GM18867 (cell line): ENCODE data around the gene APPBP2.
"Not testable (repeated sequence)": the region's sequence is repeated elsewhere in the genome, so short reads cannot be mapped to it uniquely, and the experiment has no call there.

ENCODE experiments used
- ATAC-seq: cut with Tn5 transposase; IDR thresholded peaks from one replicate; pipeline ENCODE4 v1.9.1; 2021; ENCODE audit warnings: mild to moderate bottlenecking, moderate library complexity; ENCODE audit not compliant: unreplicated experiment

Gene APPBP2

DNA sequence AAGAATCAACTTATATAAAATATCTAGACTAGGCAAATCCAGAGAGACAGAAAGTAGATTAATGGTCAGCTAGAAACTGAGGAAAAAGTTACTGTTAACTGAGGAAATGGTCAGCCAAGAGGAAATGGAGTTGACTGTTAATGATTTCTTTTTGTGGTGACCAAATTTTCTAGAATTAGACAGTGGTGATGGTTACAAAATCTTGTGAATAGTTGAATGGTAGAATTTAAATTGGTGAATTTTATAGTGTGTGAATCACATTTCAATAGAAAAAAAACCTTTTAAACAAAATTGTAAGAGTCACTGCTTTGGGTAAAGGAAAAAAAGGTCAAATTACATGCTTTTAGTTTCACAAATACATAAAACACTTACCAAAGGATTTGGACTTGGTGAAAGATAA, 30.0 kb downstream of the APPBP2 start:
- ATAC-seq = no peak

DNA sequence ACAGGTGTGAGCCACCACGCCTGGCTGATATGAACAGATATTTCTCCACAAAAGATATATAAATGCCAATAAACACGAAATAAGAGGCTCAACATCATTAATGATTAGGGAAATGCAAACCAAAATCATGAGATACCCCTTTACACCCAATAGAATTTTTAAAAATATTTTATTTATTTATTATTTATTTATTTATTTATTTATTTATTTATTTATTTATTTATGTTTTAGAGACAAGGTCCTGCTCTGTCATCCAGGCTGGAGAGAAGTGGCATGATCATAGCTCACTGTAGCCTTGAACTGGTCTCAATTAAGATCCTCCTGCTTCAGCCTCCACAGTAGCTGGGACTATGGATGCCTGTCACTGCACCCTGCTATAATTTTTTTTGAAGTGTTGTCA, 30.8 kb downstream of the APPBP2 start:
- ATAC-seq = no peak

DNA sequence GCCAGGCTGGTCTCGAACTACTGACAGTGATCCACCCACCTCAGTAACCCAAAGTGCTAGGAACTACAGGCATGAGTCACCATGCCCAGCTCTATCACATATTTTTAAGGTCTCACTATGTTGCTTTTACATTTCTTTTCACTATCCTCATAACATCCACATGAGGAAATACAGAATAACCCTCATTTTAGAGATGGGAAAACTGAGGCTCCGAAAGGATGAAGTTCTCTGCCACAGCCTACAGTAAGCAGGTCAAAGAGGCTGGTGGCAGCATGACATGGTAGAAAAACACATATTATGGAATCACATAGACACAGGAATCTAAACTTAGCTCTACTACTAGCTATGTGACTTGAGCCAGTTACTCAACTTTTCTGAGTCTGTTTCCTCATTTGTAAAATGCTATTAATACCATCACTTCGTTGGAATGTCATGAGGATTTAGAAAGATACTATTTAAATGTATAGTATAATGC, 32.2 kb downstream of the APPBP2 start:
- ATAC-seq = no peak

DNA sequence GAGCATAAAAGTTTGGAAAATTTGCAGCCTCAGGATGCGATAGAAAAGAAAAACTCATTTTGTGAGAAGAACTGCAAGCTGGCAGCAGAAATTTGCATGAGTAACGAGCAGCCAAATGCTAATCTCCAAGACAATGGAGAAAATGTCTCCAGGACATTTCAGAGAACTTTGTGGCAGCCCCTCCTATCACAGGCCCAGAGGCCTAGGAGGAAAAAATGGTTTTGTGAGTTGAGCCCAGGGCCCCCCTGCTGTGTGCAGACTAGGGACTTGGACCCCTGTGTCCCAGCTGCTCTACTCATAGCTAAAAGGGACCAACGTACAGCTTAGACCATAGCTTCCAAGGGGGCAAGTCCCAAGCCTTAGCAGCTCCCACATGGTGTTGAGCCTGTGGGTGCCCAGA, 34.3 kb downstream of the APPBP2 start:
- ATAC-seq = no peak

DNA sequence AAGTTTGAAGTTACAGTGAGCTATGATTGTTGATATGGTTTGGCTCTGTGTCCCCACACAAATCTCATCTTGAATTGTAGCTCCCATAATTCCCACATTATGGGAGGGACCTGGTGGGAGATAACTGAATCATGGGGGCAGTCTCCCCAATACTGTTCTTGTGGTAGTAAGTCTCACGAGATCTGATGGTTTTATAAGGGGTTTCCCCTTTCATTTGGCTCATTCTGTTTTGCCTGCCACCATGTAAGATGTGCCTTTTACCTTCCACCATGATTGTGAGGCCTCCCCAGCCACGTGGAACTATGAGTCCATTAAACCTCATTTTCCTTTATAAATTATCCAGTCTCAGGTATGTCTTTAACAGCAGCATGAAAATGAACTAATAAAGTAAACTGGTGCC, 35.4 kb downstream of the APPBP2 start:
- ATAC-seq = not testable (repeated sequence)

DNA sequence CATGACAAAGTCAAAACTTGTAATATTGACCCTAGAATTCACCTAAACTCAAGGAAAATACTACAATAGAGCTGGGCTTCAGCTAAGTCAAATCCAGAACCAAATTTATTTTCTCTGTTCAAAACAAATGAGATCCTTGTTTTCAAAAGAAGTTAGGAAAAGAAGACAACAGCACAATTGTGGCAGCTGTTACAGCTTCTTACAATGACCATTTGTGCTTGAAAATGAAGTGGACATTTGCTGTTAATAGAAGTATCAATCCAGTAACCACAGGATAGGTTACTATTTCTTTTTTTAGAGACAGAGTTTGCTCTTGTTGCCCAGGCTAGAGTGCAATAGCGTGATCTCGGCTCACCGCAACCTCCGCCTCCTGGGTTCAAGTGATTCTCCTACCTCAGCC, 44.4 kb downstream of the APPBP2 start:
- no peak for ATAC-seq

DNA sequence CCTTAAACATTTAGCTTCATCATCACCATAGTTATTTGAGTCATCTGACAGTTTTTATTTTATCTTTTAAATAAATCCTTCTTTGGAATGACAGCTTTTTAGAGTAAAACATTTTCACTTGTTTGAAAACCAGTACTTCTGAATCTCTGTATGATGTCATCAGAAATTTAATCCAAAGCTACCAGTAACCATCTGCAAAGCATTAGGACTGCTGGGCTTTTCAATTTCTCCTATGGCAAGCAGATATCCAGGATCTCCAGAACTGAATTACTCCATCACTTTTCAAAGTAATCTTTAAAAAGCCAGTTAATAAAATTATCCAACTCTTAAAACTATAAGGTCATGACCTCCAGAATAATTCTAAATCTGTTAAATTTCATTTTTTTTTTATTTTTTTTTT, 52.3 kb downstream of the APPBP2 start:
- ATAC-seq = no peak

DNA sequence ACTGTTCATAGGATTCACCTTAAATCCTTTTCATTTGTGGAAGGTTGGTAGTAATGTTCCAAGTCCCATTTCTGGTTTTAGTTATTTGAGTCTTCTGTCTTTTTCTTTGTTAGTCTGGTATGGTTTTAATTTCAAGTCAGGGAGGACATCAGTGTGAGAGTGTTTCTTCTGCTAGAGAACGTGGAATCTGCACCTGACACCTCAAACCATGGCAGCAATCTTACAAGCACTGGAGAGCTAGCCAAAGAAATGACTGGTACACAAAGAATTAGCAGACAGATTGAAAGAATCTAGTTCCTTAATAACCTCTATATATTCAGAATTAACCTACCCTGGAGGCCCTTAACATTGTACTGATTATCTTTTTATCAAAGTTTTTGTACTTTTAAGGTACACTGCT, 53.6 kb downstream of the APPBP2 start:
- ATAC-seq = no peak

DNA sequence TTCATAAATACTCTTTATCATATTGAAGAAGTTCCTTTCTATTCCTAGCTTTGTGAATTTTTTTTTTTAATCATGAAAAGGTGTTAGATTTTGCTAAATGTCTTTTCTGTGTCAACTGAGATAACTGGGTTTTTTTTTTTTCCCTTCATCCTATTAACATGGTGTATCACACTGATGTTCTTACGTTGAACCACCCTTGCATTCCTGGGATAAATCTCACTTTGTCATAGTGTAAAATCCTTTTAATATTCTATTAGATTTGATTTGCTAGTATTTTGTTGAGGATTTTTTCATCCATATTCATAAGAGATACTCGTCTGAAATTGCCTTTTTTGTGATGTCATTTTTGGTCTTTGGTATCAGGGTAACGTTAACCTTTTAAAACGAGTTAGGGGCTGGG, 54.6 kb downstream of the APPBP2 start:
- ATAC-seq = no peak

DNA sequence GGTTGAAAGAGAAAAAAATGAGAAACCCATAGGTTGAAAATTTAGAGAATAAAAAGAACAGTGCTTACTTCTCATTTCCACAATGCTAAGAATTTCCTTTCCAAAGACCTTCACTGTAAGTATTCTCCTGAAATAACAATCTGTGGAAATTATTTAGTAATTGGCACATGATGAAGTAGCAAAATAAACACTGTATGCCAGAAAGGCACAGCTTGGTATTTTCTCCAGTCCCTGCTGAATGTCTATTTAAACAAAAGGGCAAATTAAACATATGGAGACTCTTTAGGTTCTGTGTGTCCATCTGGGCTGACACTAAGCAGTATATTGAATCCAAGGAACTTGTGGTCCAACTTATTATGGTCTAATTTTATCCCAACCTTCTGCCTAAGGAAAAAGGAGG, 57.7 kb downstream of the APPBP2 start:
- ATAC-seq = no peak

DNA sequence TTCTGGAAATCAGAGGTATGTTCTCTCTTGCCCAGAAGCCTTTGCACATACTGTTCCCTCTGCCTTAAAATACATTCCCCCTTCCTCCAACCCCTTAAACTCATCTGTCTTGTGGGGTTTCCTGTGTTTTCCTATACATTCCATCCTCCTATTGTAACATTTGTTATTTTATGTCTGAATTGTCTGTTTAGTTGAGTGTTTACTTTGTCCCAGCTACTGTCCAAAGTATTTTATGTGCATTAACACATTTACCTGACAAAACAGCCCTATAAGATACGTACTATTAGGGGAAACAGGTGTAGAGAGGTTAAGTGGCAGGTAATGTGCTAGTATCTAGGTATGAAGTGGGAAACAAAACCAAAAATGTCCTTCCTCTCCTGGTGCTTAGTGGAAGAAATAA, 61.7 kb downstream of the APPBP2 start:
- no peak for ATAC-seq

DNA sequence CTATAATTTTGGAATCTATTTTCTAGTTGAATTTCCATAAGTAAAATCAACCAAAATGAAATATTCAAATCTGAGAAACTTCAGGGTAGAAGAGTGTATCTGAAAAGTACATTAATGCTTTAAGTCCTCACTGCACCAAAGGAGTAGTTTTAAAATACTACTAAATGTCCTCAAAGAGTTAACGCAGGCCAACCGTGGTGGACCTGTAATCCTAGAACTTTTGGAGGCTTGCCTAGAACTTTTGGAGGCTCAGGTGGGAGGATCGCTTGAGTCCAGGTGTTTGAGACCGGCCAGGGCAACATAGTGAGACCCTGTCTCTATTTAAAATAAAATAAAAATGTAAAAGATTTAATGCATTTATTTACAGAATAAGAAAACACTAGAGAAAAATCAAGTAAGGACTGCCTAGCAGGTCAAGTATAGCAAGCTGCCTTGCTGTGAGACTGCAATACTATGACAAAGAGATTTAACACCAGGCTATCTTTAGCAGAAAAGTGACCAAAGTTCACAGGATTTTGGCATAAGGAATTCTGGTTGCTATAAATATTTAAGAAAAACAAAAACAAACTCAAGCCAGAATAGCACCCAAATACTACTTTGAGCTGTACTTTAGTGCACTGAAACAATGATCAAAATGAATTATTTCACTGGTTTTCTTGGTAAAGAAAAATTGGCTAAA, 62.7 kb downstream of the APPBP2 start:
- no peak for ATAC-seq

DNA sequence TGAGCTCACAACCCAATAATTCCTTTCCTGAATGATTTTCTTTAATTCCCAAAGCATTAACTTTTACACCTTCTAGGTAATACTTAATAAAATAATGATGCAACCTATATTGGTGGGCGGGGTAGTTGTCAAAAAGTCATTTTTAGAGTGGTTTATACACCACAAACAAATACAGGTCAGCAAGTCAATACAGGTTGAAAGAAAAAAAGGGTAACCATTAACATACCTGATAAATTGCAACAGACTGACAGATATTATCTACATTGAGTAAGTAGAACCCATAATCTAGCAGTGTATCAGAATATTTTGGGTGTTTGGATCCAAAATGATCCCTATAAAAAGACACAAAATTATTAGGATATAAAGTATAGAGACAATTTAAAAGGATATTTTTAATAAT, 64.5 kb downstream of the APPBP2 start:
- ATAC-seq = no peak

DNA sequence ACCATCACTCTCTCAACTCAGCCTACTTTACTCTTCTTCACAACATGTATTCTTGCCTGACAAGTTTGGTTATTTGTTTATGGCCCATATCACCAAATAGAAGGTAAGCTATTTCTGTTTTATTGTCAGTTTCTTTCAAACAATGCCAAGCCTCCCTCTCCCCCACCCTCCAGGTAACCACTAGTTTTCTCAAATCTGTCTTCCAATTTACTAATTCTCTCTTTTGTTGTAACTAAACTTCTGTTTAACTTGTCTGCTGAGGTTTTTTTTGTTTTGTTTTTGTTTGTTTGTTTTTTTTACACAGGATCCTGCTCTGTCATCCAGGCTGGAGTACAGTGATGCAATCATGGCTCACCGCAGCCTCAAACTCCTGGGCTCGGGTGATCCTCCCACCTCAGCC, 68.9 kb downstream of the APPBP2 start:
- no peak for ATAC-seq

DNA sequence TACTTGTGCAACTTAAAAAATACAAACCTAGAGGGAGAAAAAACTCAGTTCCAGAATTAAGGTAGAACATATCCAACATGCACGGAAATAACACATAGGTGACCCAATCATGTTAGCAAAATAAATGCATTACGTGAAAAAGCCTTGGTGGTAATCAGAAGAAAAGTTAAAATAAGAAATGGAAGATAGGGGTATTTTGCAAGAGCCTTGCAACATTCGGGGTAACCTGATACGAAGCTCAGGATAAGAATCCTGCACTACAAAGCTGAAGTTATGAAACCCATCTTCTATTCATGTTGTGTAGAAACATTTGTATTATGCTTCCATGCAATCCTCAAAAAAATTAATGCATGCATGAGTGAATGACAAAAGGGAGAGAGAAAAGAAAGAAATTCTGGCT, 70.7 kb downstream of the APPBP2 start:
- ATAC-seq = no peak

DNA sequence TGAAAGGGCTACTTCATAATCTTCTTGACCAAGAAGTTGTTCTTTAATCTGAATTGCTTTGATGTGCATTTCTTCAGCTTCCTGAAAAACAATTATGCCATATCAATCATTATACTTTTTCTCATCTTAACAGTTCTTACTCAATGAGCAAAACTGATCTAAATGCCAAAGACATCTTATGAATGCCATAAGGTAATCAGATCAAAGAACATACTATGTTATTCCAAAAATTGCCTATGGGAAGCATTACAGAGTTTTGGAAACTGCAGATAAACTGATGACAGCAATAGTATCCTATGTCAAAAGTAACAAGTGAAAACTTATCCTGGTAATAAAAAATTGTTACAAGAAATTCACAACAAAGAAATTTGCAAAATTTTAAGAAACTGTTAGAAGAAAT, 74.1 kb downstream of the APPBP2 start:
- no peak for ATAC-seq

DNA sequence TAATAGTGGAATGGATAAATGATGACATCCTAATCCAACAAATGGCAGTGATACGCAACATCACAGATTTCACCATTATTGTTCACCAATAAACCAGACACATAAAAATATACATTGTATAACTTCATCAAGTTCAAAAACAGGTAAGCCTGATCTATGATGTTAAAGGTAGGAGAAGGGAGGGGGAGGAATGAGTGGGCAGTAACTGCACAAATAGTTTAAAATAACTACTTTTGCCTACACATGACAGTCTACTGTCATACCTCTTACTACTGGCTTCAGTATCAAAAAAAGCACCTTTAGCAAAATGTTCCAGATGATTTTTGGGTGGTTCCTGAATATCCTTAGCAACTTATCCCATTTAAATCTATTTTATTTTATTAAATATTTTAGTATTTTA, 75.0 kb downstream of the APPBP2 start:
- no peak for ATAC-seq

DNA sequence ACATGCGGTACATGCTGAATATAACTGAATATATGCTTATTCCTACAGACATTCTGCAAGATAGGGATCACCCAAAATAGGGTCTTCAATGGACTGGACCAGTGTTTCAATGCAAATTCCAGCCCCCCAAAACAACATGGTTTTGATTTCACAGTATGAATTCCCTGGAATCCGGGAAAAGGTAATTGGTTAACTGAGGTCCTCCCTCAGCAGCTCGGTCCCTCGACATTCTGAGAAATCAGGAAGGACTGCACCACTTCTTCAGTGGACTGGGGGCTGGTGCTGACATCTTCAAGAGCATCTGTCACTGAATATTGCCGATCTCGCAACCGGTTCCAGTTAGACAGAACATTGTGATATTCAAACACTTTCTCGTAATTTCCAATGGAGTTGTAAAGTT, 78.7 kb downstream of the APPBP2 start:
- no peak for ATAC-seq

DNA sequence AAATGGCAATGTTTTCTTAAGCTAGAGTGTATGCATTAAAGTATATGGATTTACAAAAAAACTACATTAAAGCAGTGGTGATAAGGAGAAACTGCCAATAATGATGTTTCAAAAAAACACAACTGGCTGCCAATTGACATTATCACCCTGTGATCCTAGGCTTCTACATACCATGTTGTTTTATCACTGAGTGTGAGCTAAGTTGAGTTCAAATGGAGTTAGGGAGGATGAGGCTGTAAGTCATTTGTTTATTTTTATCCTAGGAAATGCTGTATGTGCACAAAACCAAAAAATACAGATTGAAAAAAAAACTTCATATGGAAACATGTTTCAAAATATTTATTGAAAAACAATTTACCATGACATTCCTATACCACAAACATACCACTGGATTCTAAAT, 80.9 kb downstream of the APPBP2 start:
- no peak for ATAC-seq

DNA sequence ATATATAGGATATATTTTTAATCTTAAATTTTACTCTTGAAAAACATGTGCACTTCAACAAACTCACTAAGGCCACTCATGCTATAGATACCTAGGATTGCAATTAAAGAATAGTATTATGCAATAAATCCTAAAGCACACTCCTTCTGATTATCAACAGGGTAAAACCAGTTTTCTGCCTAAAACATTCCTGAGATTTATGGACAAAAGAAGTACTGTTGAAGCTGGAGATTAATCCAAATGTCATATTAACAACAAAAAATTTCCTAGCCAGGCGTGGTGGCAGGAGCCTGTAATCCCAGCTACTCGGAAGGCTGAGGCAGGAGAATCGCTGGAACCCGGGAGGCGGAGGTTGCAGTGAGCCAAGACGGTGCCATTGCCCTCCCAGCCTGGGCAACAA, 82.3 kb downstream of the APPBP2 start:
- no peak for ATAC-seq

DNA sequence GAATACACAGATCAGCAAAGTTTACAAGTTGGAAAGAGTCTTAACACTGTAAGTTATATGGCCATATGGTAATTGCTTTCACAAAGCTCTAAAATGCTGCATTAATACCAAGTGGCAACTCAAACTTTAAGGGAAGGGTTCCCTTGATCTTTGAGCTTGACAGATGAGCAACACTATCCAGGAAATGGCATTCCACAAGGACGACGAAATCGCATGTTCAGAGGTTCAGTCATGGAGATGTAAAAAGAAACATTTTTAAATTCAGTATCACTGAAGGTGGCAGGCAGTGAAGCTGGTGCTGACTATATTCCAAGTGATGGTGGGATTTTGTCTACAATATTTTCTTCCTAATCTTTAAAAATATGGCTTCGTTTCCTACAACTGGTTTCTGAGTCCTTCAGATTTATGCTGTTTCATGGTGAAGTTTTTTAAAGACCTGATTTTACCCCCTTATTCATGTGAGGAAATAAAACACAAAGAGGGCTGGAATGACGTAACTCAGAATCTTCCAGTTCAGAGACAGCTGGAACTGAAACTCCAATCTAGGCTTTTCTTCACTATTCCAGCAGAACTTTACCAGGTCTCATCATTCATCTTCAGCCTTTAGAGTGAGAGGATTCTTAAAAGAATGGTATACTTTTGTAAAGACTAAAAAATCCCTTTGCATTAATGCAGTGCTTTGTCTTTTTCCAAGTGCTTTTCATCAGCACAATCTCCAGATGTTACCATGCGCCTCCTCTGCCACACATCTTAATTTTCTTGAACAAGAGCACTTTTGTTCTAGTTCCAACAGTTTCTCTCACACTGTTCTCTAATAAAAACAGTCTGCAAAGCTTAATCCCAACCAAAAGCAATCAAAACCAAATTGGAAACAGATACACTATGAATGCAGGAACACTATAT, 83.5 kb downstream of the APPBP2 start:
- ATAC-seq = no peak

DNA sequence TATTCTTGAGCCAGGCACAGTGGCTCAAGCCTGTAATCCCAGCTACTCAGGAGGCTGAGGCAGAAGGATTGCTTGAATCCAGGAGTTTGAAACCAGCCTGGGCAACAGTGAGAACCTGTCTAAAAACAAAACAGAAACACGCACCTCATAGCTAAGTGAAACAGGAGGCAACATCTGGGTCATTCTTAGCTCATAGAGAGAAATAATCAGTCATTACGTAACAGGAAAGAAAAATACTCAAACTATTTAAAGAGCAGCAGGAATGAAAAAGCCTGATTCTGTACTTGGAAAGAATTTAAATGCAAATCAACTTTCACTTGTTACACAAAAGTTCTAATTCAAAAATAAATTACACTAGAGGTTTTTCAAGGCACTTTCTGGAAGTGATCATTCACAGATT, 86.5 kb downstream of the APPBP2 start:
- no peak for ATAC-seq
